ENCODE data around the gene LPCAT3.
"Not testable (repeated sequence)": the region's sequence is repeated elsewhere in the genome, so short reads cannot be mapped to it uniquely, and the experiment has no call there.

LPCAT3 gene

GRCh38 chr12:7018350-7019042 lies at the start of gene LPCAT3:
Gene LPCAT3, minus strand, starts transcription at chr12:7018476. Its CDS starts 52 bp downstream, at chr12:7018424.
- in situ Hi-C loops (cut with HindIII; ENCODE audit: low sequenced_read_pairs) = no loop called here

- in situ Hi-C loops (cut with HindIII; ENCODE audit: low sequenced_read_pairs) = no loop called here
Observed at GRCh38 chr12:7067096-7067495, 48.8 kb upstream of the LPCAT3 start.

- in situ Hi-C loops (cut with HindIII; ENCODE audit: low sequenced_read_pairs) = no loop called here
Observed at GRCh38 chr12:7066596-7066995, 48.3 kb upstream of the LPCAT3 start.

- in situ Hi-C loops (cut with HindIII; ENCODE audit: low sequenced_read_pairs) = no loop called here
Observed at GRCh38 chr12:7065073-7065623, 46.9 kb upstream of the LPCAT3 start.

GRCh38 chr12:7064516-7064915 lies 46.2 kb upstream of the LPCAT3 start:
- in situ Hi-C loops (cut with HindIII; ENCODE audit: low sequenced_read_pairs) = no loop called here

GRCh38 chr12:7061596-7061995 lies 43.3 kb upstream of the LPCAT3 start:
- in situ Hi-C loops (cut with HindIII; ENCODE audit: low sequenced_read_pairs) = no loop called here

GRCh38 chr12:7061138-7061537 lies 42.9 kb upstream of the LPCAT3 start:
- in situ Hi-C loops (cut with HindIII; ENCODE audit: low sequenced_read_pairs) = no loop called here

- in situ Hi-C loops (cut with HindIII; ENCODE audit: low sequenced_read_pairs) = no loop called here
Observed at GRCh38 chr12:7060353-7060954, 42.2 kb upstream of the LPCAT3 start, which contains the start of gene C1S. Gene C1S, plus strand, starts transcription at chr12:7060718. Its CDS starts 1,195 bp downstream, at chr12:7061913.

- in situ Hi-C loops (cut with HindIII; ENCODE audit: low sequenced_read_pairs) = no loop called here
Observed at GRCh38 chr12:7059780-7060179, 41.5 kb upstream of the LPCAT3 start.

GRCh38 chr12:7058850-7059395 lies 40.6 kb upstream of the LPCAT3 start:
- in situ Hi-C loops (cut with HindIII; ENCODE audit: low sequenced_read_pairs) = no loop called here

GRCh38 chr12:7058163-7058845 lies 40.0 kb upstream of the LPCAT3 start:
- in situ Hi-C loops (cut with HindIII; ENCODE audit: low sequenced_read_pairs) = no loop called here

- in situ Hi-C loops (cut with HindIII; ENCODE audit: low sequenced_read_pairs) = not testable (repeated sequence)
Observed at GRCh38 chr12:7055736-7056135, 37.5 kb upstream of the LPCAT3 start.

- in situ Hi-C loops (cut with HindIII; ENCODE audit: low sequenced_read_pairs) = no loop called here
Observed at GRCh38 chr12:7054925-7055324, 36.6 kb upstream of the LPCAT3 start.

GRCh38 chr12:7049973-7050372 lies 31.7 kb upstream of the LPCAT3 start:
- in situ Hi-C loops (cut with HindIII; ENCODE audit: low sequenced_read_pairs) = not testable (repeated sequence)

- in situ Hi-C loops (cut with HindIII; ENCODE audit: low sequenced_read_pairs) = not testable (repeated sequence)
Observed at GRCh38 chr12:7049445-7049951, 31.2 kb upstream of the LPCAT3 start.

GRCh38 chr12:7047306-7047705 lies 29.0 kb upstream of the LPCAT3 start:
- in situ Hi-C loops (cut with HindIII; ENCODE audit: low sequenced_read_pairs) = no loop called here

- in situ Hi-C loops (cut with HindIII; ENCODE audit: low sequenced_read_pairs) = no loop called here
Observed at GRCh38 chr12:7046383-7047105, 28.3 kb upstream of the LPCAT3 start.

- in situ Hi-C loops (cut with HindIII; ENCODE audit: low sequenced_read_pairs) = no loop called here
Observed at GRCh38 chr12:7045913-7046312, 27.6 kb upstream of the LPCAT3 start.

GRCh38 chr12:7042842-7043241 lies 24.6 kb upstream of the LPCAT3 start:
- in situ Hi-C loops (cut with HindIII; ENCODE audit: low sequenced_read_pairs) = no loop called here

GRCh38 chr12:7039403-7039802 lies 21.1 kb upstream of the LPCAT3 start:
- in situ Hi-C loops (cut with HindIII; ENCODE audit: low sequenced_read_pairs) = no loop called here

- in situ Hi-C loops (cut with HindIII; ENCODE audit: low sequenced_read_pairs) = no loop called here
Observed at GRCh38 chr12:7038591-7038990, 20.3 kb upstream of the LPCAT3 start.

Measured in DLD1 (cell line).